ENCODE measurements around the gene KLHL33. TPM values are rescaled to one million over a fixed set of nuclear protein-coding genes. Genes with fewer than 3 reads are reported as not detected.

KLHL33 gene
- polyA plus RNA-seq, 1 donor: 0.64 TPM

DNA sequence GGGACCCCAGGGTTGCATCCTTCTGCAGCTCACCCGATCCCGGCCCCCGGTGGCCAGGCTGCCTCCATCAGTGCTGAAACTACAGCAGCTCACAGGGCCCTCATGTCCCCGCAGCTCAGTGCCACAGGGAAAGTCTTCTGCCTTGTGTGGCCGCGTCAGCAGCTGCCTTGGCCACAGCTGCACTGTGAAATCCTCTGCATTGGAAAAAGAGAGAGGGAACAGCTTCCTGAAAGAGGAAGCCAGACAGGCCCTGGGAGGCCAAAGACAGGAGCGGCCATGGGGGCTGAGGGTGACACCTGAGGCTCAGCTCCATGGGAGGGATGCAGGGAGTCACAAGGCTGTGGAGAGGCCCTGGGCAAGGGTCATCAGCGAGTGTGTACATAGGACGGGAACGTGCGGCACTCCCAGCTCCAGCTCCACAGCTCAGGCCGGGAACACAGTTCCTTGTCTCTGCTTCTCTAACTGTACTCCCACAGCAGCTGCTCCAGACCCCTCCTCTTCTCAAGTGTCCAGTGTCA is 59.8 kb downstream of the KLHL33 start:
- peak; percentile 95 to 98 for DNase-seq
- Histone ChIP-seq H3K9me3 (ENCODE audit: control insufficient read depth, low read depth, low read length) (no peaks in the 10 kb centered on the region), H3K27ac (ENCODE audit: low read length) (peak overlapping the region; percentile 98), H3K4me3 (ENCODE audit: low read length) (no peak overlapping the region), H3K4me1 (ENCODE audit: control insufficient read depth, insufficient read depth, low read length) (peaks cover 29% of the 10 kb centered on the region), H3K36me3 (ENCODE audit: control insufficient read depth, insufficient read depth, low read length) (peaks cover 82% of the 10 kb centered on the region), H3K27me3 (ENCODE audit: control insufficient read depth, insufficient read depth, low read length) (no peaks in the 10 kb centered on the region)
- WGBS (ENCODE audit: insufficient coverage, low lambda C conversion rate): 40% methylated on average over 1 of the region's 12 CpGs

Other genes with a start within 250 kb of the KLHL33 start
- not detected for gene OR11G2, start 245.3 kb downstream of the KLHL33 start, polyA plus RNA-seq
- gene OR11H6, start 212.5 kb downstream of the KLHL33 start, polyA plus RNA-seq: not detected
- 0.34 TPM for gene OR11H7, start 207.2 kb downstream of the KLHL33 start, polyA plus RNA-seq
- not detected for gene OR11H4, start 196.9 kb downstream of the KLHL33 start, polyA plus RNA-seq
- gene TTC5, start 130.2 kb downstream of the KLHL33 start, polyA plus RNA-seq: 14.2 TPM
- 67.7 TPM for gene CCNB1IP1, start 102.9 kb downstream of the KLHL33 start, polyA plus RNA-seq
- gene PARP2, start 92.5 kb downstream of the KLHL33 start, polyA plus RNA-seq: 30.9 TPM
- gene TEP1, start 22.7 kb downstream of the KLHL33 start, polyA plus RNA-seq: 98.8 TPM
- 63.2 TPM for gene OSGEP, start 18.6 kb upstream of the KLHL33 start, polyA plus RNA-seq
- 218 TPM for gene APEX1, start 19.1 kb upstream of the KLHL33 start, polyA plus RNA-seq
- gene PIP4P1, start 25.3 kb upstream of the KLHL33 start, polyA plus RNA-seq: 44.0 TPM
- 215 TPM for gene PNP, start 33.2 kb upstream of the KLHL33 start, polyA plus RNA-seq
- gene RNASE10, start 69.4 kb upstream of the KLHL33 start, polyA plus RNA-seq: 1.0 TPM
- not detected for gene RNASE9, start 124.9 kb upstream of the KLHL33 start, polyA plus RNA-seq
- not detected for gene RNASE11, start 151.8 kb upstream of the KLHL33 start, polyA plus RNA-seq
- gene RNASE12, start 155.2 kb upstream of the KLHL33 start, polyA plus RNA-seq: not detected
- gene OR6S1, start 205.5 kb upstream of the KLHL33 start, polyA plus RNA-seq: not detected
- gene RNASE4, start 248.4 kb upstream of the KLHL33 start, polyA plus RNA-seq: 37.1 TPM

Data from large intestine (tissue), 3 donors.